ENCODE data around the gene SNPH. TPM values are rescaled to one million over a fixed set of nuclear protein-coding genes. Genes with fewer than 3 reads are reported as not detected.

Gene SNPH
- total and polyA plus RNA-seq, 2 donors, result 0.71 to 2.2 TPM

- peaks cover 0 to 2% of the 10 kb centered on the region in 2 donors for H3K4me1 ChIP-seq (ENCODE audit: control insufficient read depth in 2 of 2, insufficient read depth in 2 of 2, low read length in 2 of 2)
- H3K27ac ChIP-seq (ENCODE audit: low read depth in 1 of 2, low read length in 1 of 2), result no peak overlapping the region
- no peak overlapping the region for H3K4me3 ChIP-seq (ENCODE audit: low read length in 2 of 2)
- H3K36me3 ChIP-seq (ENCODE audit: control insufficient read depth in 2 of 2, insufficient read depth in 2 of 2, low read length in 1 of 2), result no peaks in the 10 kb centered on the region
- DNase-seq (ENCODE audit: low read depth in 6 of 9, low spot score in 9 of 9), result no peak
- H3K9me3 ChIP-seq (ENCODE audit: control insufficient read depth in 2 of 2, insufficient read depth in 1 of 2, low read length in 1 of 2), result no peaks in the 10 kb centered on the region
- H3K27me3 ChIP-seq (ENCODE audit: control insufficient read depth in 2 of 2, insufficient read depth in 1 of 2, low read length in 1 of 2), result no peaks in the 10 kb centered on the region
- 50% methylated on average over 2 of the region's 2 CpGs for WGBS
Observed at GRCh38 chr20:1346315-1346969, 80.3 kb downstream of the SNPH start.

GRCh38 chr20:1353956-1354355 is 87.9 kb downstream of the SNPH start:
- DNase-seq (ENCODE audit: low read depth in 6 of 9, low spot score in 9 of 9), result no peak
- Histone ChIP-seq H3K4me1 (ENCODE audit: control insufficient read depth in 2 of 2, insufficient read depth in 2 of 2, low read length in 2 of 2) (peaks cover 7 to 10% of the 10 kb centered on the region in 2 donors), H3K27ac (ENCODE audit: low read depth in 1 of 2, low read length in 1 of 2) (no peak overlapping the region), H3K36me3 (ENCODE audit: control insufficient read depth in 2 of 2, insufficient read depth in 2 of 2, low read length in 1 of 2) (peaks cover 11 to 21% of the 10 kb centered on the region in 2 donors), H3K4me3 (ENCODE audit: low read length in 2 of 2) (no peak overlapping the region), H3K27me3 (ENCODE audit: control insufficient read depth in 2 of 2, insufficient read depth in 1 of 2, low read length in 1 of 2) (no peaks in the 10 kb centered on the region), H3K9me3 (ENCODE audit: control insufficient read depth in 2 of 2, insufficient read depth in 1 of 2, low read length in 1 of 2) (peaks cover 0 to 10% of the 10 kb centered on the region in 2 donors)

DNA sequence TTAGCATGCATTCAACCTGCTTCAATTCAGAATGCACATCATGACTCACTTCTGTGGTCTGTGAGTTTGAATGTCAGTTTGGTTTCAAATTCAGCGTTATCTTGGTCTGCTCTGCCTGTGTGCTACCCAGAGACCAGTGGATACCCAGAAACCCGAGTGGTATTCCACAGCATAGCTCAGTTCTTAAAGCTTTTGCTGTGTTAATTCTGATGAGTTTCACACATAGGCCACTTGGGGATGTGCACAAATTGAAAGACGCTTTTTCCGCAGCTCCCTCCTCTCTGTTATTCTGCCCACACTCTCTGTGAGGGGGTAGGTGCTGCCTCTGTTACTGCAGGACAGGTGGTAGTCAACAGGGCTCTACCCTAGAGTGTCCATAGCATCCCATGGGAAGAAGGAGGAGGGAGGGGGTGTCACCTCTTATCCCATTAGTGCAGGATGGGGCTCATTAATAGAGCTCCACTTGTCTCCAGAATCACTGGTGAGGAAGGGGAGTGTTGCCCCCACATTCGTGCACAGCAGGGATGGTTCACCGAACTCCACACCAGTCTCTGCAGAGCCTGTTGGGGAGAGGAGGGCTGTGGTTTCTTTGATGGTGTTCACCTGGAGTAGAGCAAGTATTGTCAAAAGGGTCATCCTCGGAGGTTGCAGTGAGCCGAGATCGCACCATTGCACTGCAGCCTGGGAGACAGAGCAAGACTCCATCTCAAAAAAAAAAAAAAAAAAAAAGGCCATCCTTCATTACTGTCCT is 92.0 kb downstream of the SNPH start:
- peaks cover 0 to 10% of the 10 kb centered on the region in 2 donors for H3K9me3 ChIP-seq (ENCODE audit: control insufficient read depth in 2 of 2, insufficient read depth in 1 of 2, low read length in 1 of 2)
- no peak overlapping the region for H3K4me3 ChIP-seq (ENCODE audit: low read length in 2 of 2)
- H3K27ac ChIP-seq (ENCODE audit: low read depth in 1 of 2, low read length in 1 of 2), result no peak overlapping the region
- H3K27me3 ChIP-seq (ENCODE audit: control insufficient read depth in 2 of 2, insufficient read depth in 1 of 2, low read length in 1 of 2), result no peaks in the 10 kb centered on the region
- peaks cover 17 to 30% of the 10 kb centered on the region in 2 donors for H3K36me3 ChIP-seq (ENCODE audit: control insufficient read depth in 2 of 2, insufficient read depth in 2 of 2, low read length in 1 of 2)
- WGBS, result 58% methylated on average over 9 of the region's 9 CpGs
- H3K4me1 ChIP-seq (ENCODE audit: control insufficient read depth in 2 of 2, insufficient read depth in 2 of 2, low read length in 2 of 2), result peaks cover 7 to 10% of the 10 kb centered on the region in 2 donors
- peak in 2 of 9 donors; percentile 21 to 48 for DNase-seq (ENCODE audit: low read depth in 6 of 9, low spot score in 9 of 9)

Other genes starting within 250 kb of the SNPH start
- 30.0 TPM for gene PSMF1, start 147.7 kb upstream of the SNPH start, total RNA-seq
- 47.3 TPM for gene PSMF1, start 147.7 kb upstream of the SNPH start, polyA plus RNA-seq
- gene TMEM74B, start 81.3 kb upstream of the SNPH start, total RNA-seq, result 0.47 TPM
- gene TMEM74B, start 81.3 kb upstream of the SNPH start, polyA plus RNA-seq, result 1.3 TPM
- 0.09 TPM for gene C20orf202, start 62.8 kb upstream of the SNPH start, total RNA-seq
- 0.27 TPM for gene C20orf202, start 62.8 kb upstream of the SNPH start, polyA plus RNA-seq
- not detected for gene RAD21L1, start 40.2 kb upstream of the SNPH start, total RNA-seq
- not detected for gene RAD21L1, start 40.2 kb upstream of the SNPH start, polyA plus RNA-seq
- 2.1 TPM for gene SDCBP2, start 62.8 kb downstream of the SNPH start, total RNA-seq
- gene SDCBP2, start 62.8 kb downstream of the SNPH start, polyA plus RNA-seq, result 8.6 TPM
- gene FKBP1A, start 126.8 kb downstream of the SNPH start, total RNA-seq, result 93.4 TPM
- 223 TPM for gene FKBP1A, start 126.8 kb downstream of the SNPH start, polyA plus RNA-seq
- 36.1 TPM for gene NSFL1C, start 200.6 kb downstream of the SNPH start, total RNA-seq
- 48.0 TPM for gene NSFL1C, start 200.6 kb downstream of the SNPH start, polyA plus RNA-seq
- gene SIRPB2, start 225.1 kb downstream of the SNPH start, total RNA-seq, result 1.2 TPM
- gene SIRPB2, start 225.1 kb downstream of the SNPH start, polyA plus RNA-seq, result 1.7 TPM